ENCODE data around the gene APOBEC4.

DNA sequence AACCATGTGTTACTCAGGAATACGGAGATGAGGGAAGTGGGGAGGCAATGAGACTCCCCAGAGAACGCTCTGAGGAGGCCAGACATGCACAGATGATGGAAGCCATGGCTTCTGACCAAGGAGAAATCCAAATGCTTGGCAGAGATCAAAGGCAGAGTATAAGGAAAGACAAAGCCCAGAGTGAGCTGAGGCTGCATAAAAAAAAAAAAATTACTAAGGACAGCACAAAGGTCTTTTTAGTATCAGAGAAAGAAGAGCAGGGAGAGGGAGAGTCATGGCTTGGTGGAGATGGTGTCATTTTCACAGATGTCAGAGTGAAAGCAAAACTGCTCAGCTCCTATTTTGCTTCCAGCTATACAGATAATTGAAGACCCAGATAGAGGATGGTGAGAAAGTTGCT is 54.7 kb downstream of the APOBEC4 start:
- TF ChIP-seq EP300 (conservative IDR thresholded peaks at IDR 0.05; ENCODE audit: poor library complexity, severe bottlenecking), result no peak
- TF ChIP-seq, protein P1, sequence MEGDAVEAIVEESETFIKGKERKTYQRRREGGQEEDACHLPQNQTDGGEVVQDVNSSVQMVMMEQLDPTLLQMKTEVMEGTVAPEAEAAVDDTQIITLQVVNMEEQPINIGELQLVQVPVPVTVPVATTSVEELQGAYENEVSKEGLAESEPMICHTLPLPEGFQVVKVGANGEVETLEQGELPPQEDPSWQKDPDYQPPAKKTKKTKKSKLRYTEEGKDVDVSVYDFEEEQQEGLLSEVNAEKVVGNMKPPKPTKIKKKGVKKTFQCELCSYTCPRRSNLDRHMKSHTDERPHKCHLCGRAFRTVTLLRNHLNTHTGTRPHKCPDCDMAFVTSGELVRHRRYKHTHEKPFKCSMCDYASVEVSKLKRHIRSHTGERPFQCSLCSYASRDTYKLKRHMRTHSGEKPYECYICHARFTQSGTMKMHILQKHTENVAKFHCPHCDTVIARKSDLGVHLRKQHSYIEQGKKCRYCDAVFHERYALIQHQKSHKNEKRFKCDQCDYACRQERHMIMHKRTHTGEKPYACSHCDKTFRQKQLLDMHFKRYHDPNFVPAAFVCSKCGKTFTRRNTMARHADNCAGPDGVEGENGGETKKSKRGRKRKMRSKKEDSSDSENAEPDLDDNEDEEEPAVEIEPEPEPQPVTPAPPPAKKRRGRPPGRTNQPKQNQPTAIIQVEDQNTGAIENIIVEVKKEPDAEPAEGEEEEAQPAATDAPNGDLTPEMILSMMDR (IDR thresholded peaks at IDR 0.05; ENCODE audit: poor library complexity, severe bottlenecking), result no peak
- TF ChIP-seq POLR2AphosphoS5 (IDR thresholded peaks at IDR 0.05), result no peak
- no peak for TF ChIP-seq EZH2 (IDR thresholded peaks at IDR 0.05; ENCODE audit: borderline replicate concordance, insufficient read depth, low read length, poor library complexity, severe bottlenecking)
- no peak for TF ChIP-seq TAF1 (IDR thresholded peaks at IDR 0.05; ENCODE audit: low read depth)

All from neural cell (in vitro differentiated cells).